Left kidney (tissue), 2 donors: Measurements from ENCODE around the gene FBLIM1. TPM values are rescaled to one million over a fixed set of nuclear protein-coding genes. Genes with fewer than 3 reads are reported as not detected.

Source experiments
- DNase-seq: peaks from one replicate; pipeline ENCODE4 v3.0.0-alpha.2; 2013
- polyA plus RNA-seq: library from polyadenylated mRNA; unstranded; fragments of 120-200 nt; gene quantifications from one replicate; pipeline ENCODE4 v1.2.1, GENCODE V29; 2013; ENCODE audit not compliant: insufficient read length

Gene FBLIM1
- polyA plus RNA-seq, 1 donor: 49.5 TPM

DNA sequence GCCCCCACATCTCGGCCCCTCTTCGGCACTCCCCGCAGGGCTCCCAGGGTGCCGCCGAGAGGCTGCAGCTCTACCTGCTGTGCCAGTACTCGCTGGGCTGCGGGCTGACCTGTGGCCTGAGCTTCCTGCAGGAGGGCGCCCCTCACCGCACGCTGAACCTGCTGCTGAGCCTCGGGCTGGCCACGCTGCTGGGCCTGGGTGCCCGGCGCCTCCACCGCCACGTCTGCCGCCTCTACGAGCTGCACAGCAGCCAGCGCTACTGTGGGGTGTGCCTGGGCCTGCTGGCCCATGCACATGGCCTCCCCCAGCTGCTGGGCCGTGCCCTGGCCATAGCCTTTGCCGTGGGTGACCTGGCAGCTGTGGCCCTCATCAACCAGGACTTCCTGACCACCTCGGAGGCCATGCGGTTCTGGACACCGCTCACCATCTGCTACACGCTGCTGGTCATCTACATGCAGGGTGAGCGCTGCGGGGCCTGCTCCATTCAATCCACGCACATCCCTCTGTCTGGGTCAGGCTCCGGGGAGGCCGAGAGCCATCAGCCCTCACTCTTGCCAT is 14.4 kb upstream of the FBLIM1 start:
- DNase-seq: no peak

DNA sequence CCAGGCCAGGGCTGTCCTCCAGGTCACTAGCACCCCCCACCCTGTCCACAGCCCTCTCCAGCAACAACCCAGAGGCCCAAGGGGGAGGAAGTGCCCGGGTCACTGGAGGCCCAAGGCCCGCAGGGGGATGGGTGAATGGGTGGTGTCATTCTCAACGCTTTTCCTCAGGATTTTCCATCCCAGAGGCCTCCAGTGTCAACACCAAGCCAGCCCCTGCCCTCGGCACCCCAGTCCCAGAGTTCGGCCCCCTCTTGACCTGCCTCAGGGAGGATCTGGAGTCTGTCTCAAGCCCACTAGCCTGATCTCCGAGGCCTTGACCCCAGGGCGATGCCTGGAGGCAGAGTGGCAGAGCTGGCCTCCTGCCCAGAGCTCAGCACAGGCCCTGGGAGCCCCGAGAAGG is 11.2 kb upstream of the FBLIM1 start:
- no peak for DNase-seq

DNA sequence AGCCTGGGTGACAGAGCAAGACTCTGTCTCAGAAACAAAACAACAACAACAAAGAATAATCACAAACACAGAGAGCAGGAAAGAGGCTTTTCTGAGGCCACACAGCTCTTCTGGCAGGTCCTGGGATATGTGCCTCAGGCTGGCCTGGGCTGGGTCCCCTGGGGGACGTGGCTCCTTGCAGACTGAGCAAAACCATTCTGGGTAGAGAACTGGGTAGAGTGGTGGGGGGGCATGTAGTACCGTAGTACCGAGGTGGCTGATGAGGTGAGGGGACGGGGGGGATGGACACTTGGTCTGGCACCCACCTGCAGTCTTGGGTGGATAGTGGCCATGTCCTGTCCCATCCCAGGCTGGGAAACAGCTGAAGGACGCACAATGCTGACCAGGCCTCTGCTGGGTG is 10.3 kb upstream of the FBLIM1 start:
- DNase-seq: no peak

DNA sequence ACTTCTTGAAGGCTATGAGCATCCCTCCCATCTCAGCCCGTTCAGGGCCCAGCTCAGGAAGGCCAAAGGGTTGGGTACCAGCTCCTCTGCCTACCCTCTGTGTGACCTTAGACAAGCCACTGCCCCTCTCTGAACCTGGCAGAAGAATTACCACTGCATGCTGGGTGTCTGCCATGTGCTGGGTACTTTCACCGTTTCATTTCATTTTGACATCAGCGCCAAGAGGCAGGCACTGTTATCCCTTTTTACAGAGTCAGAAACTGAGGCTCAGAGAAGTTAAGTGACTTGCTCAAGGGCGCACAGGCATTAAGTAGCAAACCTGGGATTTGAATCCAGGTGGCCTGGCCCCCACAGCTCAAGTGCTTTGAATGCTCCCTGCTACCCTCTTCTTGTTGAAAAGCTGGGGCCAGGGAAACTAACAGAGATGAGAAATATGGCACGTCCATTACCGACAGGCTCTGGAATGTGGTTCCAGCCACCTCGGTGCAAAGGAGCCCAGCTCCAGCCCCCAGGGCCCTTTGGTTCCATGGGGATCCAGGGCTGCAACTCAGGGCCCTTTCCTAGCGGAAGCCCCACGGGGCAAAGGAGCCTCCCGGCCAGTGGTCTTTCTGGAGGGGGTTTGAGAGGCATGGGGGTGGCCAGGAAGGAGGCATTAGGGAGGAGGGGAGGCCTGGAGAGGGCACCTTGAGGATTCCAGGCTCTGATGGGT is 9.8 kb upstream of the FBLIM1 start:
- no peak for DNase-seq

DNA sequence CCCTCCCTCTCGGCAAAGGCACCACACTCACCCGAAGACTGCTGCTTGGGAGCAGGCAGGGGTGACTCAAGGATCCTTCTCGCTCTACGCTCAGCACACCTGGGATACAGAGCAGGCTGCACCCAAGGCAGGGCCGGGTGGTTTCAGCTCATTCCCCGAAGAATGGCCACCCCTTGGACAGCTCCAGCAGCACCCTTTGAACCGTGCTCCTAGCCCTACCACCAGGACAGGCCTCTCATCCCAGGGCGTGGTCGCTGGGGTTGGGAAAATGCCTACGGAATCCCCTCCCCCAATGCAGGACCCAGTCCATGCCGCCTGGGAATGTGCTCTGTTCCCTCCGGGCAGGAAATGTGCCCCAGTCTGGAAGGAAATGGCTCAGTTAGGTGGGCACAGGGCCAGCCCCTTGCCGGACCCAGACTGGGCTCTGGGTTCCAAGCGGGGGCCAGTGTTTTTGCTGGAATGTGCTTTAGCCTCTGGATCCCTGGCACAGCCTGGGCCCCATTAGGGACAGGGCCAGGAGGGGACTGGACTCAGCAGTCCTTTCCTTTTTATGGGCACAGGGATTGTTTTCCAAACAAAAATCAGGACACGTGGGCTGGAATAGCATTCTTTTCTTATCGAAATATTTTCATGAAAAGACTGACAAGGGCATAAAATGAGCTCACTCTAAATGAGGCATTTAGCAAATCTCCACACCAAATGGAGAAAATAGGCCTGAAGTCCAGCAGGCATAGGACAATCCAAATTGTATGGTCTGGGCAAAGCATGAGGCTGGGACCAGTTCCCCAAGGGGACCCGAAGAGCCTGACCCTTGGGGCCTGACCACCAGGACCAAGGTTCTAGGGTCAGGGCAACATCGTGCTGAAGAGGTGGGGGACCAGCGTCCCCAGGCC is 8.9 kb upstream of the FBLIM1 start:
- no peak for DNase-seq

DNA sequence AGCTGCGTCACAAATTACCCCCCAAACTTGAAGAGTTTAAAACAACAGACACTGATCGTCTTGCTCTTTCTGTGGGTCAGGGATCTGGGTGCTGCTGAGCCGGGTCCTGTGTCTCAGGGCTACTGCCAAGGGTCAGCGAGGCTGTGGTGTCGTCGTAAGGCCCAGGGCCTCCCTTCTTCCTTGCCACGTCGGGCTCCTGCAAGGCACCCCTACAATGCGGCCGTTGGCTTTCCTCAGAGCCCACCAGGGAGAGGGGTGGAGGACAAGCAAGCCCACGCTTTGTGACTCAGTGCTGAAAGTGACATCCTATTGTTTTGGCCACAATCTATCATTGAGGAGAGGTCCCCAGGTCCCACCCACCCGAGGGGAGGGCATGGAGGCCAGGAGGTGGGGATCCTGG is 7.7 kb upstream of the FBLIM1 start:
- no peak for DNase-seq

DNA sequence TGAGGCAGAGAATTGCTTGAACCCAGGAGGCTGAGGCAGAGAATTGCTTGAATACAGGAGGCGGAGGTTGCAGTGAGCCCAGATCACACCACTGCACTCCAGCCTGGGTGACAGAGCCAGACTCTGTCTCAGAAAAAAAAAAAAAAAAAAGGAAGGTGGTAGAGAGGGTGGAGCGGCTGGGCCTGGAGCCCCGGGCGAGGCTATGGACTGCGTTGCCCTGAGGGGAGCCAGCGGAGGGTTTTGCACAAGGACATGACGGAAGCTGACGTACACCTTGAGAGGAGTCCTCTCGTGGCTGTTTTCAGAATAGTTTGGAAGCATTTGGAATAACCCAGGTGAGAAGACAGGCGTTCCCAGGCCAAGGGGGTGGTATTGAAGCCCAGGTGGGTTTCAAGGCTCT is 6.9 kb upstream of the FBLIM1 start:
- no peak for DNase-seq

DNA sequence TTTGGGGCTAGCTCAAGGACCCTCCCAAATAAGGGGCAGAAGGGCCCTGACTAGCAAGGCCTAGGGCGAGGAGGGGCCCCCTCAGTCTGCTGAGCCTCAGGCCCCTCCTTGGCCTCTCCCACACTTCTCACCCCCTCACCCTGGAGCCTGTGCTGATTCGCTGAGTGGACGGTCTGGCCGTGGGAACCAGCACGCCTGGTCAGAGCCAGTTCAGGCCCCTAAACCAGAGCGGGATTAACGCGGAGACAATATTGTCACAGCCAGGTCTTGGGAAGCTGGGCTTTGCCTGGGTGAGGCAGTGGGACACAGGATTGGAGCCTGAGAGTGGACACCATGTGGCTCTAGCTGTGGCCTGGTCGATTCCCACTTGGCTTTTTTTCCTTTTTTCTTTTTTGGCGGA is 4.8 kb upstream of the FBLIM1 start:
- peak; percentile 15 for DNase-seq

DNA sequence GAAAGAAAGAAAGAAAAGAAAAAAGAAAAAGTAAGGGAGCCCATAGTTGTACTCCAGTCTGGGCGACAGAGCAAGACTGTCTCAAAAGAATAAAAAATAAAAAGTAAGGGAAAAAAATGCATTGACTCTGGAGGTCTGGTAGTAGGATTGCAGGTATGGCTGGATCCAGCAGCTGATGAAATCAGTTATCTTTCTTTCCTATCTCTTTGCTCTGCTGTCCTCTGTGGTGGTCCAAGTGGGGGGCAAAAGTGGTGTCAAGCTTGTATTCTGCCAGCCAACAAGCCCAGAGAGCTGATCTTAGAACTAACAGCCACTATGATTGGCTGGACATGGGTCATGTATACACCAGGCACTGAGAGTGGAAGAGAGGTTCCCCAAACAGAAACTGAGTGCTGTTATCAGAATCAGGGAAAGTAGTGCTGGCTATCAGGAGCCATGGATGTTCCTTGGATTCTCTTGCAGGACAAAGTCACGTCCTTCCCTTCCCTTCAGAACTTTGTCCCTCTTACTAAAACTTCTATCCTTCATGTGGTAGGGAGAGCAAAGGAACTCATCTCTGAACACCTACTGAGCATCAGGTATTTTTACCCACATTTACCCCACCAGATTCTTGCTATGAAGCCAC is 3.5 kb upstream of the FBLIM1 start:
- no peak for DNase-seq

DNA sequence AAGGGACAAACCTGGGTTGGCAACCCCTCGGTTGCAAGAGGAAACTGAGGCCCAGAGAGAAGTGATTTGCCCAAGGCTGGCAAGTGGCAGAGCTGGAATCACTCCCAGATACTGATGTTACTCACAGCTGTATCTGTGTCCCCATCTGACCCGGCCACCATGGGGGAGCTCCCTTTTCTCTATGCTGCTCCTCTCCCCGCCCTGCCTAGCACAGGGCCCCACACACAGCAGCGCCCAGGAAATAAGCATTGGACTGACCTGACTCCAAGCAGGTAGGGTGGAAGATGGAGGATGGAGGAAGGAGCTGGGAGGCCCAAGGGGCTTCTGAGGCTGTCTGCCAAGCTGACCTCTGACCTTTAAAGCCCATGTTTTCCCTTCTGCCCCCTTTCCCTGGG is 3.0 kb upstream of the FBLIM1 start:
- no peak for DNase-seq

DNA sequence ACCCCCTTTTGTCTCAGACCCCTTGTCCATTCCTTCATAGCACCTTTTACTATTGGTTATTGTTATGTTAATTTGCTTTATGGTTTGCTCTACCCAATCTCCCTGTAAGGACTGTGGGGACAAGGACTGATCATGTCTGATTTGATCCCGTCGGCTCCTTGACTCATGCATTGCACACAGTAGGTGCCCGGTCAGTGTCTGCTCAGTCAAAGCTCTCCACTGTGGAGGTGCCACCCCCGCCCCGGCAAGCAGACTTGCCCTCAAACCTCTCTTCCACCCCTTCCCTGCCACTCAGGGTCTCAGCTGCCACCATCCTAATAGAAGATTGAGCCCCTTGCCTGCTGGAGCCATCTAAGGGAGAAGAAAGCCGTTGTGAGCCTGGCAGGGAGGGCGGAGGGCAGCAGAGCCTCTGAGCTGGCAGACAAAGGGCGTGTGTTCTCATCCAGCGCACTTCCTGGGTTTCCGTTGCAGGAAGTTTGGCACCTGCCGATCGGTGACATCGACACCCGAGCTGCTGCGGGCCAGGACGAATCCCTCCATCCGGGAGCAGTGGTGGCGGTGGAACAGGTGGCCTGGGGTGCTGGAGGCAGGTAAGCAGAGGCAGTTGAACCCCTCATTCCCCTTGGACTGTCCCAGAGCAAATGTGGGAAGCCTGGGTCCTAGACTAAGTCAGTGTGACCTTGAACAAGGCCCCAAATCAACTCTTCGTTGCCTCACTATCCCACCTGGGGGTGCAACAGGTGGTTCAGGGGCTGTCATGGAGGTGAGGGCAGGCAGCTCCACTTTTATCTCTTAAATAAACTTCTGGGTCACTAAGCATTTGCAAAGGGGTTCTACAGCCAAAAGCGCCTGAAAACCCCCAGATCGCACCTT is 2.2 kb upstream of the FBLIM1 start:
- no peak for DNase-seq

DNA sequence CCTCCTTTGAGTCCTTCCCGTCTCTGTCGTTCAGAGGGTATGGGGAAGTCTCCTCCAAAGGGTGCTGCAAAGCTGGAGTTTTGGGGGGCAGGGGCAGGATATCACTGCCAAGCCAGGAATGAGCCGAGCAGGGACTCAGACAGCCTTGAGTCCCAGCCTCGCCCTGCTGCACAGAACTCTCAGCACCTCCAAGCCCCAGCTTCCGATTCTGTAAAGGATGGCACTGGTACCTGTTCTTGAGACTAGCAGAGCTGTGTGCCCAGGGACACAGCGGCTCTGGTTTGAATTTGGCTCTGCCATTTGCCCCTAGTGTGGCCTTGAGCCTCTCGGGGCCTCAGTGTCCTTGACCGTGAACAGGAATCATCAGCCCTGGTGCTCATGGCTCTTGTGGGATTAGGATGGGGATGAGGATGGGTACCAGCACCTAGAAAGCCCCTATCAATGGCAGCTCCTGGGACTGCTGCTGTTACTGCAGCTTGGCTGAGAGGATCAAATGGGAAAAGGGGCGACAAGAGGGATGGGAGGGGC is 1.5 kb upstream of the FBLIM1 start:
- no peak for DNase-seq

DNA sequence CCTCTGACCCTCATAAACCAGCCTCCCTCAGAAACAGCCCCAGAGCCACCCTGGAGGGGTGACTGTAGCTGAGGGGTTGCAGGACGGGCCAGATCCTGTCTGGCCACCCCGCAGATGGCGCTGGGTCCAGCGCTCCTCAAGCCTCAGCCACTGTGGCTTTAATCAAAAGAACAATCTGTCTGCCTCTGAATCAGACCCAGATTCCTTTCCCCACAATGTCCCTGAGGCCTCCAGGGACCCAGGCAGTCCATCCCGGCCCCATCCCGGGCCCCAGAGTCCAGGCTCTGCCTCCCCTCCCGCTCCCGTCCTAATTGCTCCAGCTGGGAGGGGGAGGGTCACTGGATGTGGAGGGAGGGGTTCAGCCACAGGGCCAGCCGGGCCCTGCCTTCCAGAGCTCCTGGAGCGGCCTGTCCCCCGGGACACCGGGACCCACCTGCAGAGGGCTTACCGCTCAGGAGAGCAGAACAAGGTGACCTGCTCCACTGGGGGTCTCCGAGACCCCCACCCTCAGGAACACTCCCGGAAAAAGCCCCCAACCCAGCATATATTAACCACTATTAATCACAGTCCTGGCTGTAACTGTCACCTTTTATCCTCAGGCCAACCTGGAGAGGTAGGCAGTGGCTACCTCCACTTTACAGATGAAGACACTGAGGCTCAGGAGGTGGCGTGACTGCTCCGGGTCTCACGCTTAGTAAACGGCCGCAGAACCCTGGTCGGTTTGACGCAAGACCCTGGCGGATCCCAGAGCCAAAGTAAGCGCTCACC is 836 bp upstream of the FBLIM1 start:
- DNase-seq: peak; percentile 45

DNA sequence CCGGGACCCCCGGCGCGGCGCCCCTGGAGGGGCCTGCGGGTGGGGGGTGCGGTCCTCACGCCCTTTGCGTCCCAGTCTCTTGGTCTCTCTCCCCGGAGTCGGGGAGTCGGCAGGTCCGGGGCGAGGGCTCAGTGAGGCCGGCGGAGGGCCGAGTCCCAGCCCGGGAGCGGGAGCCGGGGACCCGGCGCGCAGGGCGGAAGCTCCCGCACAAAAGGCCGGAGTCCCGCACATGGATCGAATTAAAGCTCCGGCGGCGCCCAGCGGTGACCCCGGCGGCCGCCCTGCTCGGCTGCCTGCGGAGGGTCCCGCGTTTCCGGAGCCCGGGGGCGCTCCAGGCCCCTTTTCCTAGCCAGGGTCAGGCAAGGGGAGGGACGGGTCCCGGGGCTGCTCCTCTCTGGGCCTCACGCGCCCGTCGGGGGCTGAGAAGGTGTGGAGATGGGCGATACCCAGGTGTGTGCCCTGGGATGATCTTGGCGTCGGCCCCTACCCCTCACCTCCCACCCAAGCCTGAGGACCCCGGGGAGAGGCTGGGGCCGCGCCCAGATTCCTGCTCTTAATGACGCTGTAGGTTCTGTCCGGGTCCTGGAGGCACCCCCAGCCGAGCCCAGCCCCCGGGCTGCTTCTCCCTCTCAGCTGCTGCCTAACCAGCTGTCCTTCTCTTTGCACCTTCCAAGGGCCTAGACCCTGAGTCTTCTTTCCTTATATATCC is 512 bp downstream of the FBLIM1 start:
- no peak for DNase-seq

DNA sequence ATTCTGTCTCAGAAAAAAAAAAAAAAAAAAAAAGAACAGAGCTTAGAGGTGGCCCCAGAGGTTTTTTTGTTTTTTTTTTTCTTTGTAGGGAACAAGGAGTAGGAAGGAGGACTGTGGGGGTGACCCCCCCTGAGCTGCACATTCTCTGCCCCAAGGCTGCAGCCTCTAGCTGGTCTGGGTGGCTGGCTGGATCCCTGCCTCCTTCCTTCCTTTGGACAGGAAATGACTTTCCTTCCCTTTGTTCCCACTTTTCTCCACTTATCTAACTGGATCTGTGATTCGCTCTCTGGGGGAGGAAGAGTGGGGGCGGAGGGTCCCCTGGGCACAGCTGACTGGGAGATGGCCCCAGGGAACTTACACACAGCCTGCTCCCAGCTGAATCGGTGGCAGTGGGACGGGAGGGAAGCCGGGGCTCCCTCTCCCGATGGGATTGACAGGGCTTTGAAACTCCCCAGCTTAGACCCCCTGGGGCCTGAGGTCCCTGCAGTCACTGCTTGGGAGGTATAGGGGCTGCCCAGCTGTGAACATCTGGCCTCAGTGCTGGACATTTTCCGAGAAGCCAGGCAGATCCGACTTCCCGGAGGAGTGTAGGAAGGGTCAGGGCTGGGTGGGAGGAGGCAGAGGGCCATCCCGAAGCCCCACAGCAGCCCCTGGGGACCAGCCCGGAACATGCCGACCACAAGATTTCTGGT is 2.1 kb downstream of the FBLIM1 start:
- DNase-seq: peak; percentile 59

DNA sequence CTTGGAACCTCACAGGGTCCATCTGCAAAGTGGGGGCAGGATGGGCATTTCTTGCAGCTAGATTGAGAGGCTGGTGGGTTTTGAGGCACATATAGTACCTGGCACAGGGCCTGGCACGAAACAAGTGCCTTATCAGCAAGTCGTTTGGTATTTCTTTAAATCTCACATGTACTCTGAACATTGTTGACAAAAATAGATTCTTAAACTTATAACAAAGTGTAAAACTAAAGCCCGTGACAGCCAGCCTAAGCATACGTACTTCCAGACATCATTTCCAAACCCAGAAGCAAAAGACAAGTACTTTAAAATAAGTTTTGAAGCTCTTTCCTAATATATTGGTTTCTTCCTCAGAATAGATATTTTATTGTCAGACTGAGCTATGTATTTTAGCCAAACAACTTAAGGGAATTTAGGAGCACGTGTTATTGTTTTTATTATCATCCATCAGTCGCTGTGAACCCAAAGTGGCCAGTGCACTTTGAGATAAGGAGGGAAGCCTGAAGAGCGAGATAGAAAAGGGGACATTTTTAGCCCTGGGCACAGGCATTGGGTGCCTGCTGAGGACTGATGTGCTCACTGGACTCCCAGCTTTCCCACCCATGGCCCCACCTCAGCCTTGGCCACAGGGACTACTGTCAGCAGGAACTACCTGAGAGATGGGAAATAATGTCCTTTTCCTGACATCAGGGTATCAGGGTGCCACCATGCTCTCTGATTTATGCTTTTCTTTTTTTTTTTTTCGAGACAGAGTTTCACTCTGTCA is 3.0 kb downstream of the FBLIM1 start:
- no peak for DNase-seq

DNA sequence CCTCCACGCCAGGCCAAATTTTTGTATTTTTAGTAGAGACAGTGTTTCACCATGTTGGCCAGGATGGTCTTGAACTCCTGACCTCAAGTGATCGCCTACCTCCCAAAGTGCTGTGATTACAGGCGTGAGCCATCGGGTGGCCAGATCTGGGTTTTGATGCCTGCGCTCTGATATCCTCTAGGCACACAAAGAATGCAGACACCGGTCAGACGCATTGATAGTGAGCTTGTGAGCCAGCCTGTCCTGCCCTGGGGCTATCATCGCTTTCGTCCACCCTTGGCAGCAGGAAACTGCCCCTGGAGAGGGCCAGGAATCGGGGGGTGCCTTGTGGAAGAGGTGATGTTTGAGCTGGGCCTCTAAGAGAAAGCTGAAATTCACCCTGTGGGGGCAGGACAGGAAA is 4.0 kb downstream of the FBLIM1 start:
- no peak for DNase-seq

DNA sequence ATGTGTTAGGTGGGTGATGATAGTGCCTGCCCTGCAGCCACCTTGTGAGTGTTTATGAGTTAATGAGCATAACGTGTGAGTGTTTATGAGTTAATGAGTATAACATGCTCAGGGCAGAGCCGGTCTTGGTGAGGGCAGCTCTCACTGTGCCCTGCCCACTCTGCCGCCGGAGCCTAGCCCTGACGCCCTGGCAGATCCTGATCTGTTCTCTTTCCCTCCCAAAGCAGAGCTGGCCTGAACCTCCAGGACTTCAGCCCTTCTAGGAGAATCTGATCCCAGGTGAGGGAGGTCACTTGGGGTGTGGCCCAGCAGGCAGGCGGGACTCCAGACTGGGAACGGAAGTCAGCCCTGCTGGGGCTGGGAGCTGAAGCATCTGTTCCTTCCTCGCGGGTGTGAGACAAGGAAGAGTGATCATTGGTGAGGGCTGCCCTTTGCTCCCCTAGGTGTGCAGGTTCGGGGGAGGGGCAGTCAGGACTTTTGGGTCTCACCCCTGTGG is 5.7 kb downstream of the FBLIM1 start:
- no peak for DNase-seq

DNA sequence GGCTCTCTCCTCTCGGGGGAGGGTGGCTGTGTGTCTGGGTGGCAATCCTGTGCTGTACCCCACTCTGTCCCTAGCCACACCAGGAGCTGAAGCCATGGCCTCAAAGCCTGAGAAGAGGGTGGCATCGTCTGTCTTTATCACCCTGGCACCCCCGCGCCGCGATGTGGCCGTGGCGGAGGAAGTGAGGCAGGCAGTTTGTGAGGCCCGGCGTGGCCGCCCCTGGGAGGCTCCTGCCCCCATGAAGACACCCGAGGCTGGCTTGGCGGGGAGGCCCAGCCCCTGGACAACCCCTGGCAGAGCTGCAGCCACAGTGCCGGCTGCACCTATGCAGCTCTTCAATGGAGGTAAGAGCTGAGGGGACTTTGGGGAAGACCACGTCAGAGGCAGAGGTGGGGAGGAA is 6.3 kb downstream of the FBLIM1 start:
- DNase-seq: no peak
